ENCODE measurements around the gene FRMPD2. TPM values are rescaled to one million over a fixed set of nuclear protein-coding genes. Genes with fewer than 3 reads are reported as not detected.

FRMPD2 gene, protein sequence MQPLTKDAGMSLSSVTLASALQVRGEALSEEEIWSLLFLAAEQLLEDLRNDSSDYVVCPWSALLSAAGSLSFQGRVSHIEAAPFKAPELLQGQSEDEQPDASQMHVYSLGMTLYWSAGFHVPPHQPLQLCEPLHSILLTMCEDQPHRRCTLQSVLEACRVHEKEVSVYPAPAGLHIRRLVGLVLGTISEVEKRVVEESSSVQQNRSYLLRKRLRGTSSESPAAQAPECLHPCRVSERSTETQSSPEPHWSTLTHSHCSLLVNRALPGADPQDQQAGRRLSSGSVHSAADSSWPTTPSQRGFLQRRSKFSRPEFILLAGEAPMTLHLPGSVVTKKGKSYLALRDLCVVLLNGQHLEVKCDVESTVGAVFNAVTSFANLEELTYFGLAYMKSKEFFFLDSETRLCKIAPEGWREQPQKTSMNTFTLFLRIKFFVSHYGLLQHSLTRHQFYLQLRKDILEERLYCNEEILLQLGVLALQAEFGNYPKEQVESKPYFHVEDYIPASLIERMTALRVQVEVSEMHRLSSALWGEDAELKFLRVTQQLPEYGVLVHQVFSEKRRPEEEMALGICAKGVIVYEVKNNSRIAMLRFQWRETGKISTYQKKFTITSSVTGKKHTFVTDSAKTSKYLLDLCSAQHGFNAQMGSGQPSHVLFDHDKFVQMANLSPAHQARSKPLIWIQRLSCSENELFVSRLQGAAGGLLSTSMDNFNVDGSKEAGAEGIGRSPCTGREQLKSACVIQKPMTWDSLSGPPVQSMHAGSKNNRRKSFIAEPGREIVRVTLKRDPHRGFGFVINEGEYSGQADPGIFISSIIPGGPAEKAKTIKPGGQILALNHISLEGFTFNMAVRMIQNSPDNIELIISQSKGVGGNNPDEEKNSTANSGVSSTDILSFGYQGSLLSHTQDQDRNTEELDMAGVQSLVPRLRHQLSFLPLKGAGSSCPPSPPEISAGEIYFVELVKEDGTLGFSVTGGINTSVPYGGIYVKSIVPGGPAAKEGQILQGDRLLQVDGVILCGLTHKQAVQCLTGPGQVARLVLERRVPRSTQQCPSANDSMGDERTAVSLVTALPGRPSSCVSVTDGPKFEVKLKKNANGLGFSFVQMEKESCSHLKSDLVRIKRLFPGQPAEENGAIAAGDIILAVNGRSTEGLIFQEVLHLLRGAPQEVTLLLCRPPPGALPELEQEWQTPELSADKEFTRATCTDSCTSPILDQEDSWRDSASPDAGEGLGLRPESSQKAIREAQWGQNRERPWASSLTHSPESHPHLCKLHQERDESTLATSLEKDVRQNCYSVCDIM (N-terminal part only)
- polyA plus RNA-seq (ENCODE audit: insufficient read length) = 0.63 TPM
- long read RNA-seq, donor 1 = 0 reads
- long read RNA-seq, donor 2 = 0 reads
- long read RNA-seq, donor 3 = 0 reads
- long read RNA-seq, donor 4 = 0 reads
- long read RNA-seq, donor 5 = 0 reads
- long read RNA-seq, donor 6 = 0 reads
- long read RNA-seq, donor 7 = 0 reads
- long read RNA-seq, donor 8 = 0 reads

DNA sequence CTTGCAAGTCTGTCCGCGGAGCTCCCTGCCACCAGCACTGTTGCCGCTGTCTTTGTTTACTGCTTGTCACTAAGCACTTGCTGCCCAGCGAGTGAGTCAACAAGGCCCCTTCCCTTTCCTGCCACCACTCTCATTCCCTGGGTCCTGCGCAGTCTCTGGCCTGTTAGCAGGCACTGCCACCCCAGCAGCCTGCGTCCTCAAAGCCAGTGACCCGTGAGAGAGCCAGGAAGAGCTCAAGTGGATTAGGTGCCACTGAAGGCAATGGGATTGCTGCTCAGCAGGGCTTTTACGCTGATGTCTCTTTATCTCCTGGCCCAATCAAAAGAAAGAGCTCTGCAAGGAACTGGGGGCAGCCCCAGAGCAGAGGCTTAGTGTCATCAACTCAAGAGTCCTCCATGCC is at the start of gene FRMPD2:
TSS of gene FRMPD2 (minus strand) at position 61 of the 400 bp plus-strand sequence. CDS start 129 bp downstream, outside the sequence.
- no peak for DNase-seq

- DNase-seq = no peak
Measured at GRCh38 chr10:48322017-48322416, 47.5 kb upstream of the FRMPD2 start.

GRCh38 chr10:48317321-48317990 is 43.0 kb upstream of the FRMPD2 start:
- no peak for DNase-seq

DNA sequence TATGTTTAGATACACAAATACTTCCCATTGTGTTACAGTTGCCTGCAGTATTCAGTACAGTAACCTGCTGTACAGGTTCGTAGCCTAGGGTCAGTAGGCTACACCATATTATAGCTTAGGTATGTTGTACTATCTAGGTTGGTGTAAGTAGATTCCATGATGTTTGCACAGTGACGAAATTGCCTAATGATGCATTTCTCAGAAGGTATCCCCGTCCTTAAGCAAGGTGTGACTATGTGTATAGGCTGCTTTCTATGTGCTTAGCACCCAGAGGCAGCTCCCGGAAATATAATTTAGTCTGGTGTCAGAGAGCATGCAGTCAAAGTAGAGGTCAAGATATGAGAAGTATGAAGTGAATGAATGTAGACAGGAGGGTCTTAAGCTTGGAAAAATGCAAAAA is 41.7 kb upstream of the FRMPD2 start:
- no peak for DNase-seq

DNA sequence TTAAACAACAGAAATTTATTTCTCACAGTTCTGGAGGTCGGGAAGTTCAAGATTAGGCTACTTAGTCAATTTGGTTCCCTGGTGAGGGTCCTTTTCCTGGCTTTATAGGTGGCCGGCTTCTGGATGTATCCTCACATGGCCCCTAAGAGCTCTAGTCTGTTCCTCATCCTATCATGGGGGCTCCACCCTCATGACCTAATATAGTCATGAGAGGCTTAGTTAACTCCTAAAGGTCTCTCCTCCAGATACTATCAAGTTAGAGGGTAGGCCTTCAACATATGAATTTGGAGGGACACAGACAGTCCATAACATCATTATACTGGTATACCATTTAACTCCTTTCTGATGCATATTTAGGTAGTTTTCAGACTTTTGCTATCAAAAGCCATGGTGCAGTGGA is 39.6 kb upstream of the FRMPD2 start:
- DNase-seq = no peak

GRCh38 chr10:48309711-48310226 is 35.3 kb upstream of the FRMPD2 start:
- DNase-seq = no peak

DNA sequence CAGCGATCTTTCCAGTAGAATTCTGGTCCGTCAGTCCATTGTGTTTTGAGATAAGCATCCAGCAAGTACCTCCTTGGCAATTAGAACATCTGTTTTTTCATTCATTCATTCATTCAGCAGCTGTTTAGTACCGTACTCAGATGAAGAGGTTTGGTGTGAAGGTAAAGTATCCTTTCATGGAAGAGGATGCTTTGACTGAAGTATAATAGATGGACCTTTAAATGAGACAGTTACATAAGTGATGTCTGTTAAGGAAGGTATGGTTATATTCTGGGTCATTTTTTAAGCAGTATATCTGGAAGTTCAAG is 33.2 kb upstream of the FRMPD2 start:
- no peak for DNase-seq

- DNase-seq = peak; percentile 37
Measured at GRCh38 chr10:48306870-48307710, 32.6 kb upstream of the FRMPD2 start.

- peak; percentile 85 for DNase-seq
Measured at GRCh38 chr10:48306265-48306869, 31.9 kb upstream of the FRMPD2 start, which contains the start of gene MAPK8. MAPK8 (plus strand) TSS chr10:48306677; CDS start chr10:48401661, 94,984 bp downstream.

- DNase-seq = no peak
Measured at GRCh38 chr10:48305905-48306264, 31.4 kb upstream of the FRMPD2 start.

DNA sequence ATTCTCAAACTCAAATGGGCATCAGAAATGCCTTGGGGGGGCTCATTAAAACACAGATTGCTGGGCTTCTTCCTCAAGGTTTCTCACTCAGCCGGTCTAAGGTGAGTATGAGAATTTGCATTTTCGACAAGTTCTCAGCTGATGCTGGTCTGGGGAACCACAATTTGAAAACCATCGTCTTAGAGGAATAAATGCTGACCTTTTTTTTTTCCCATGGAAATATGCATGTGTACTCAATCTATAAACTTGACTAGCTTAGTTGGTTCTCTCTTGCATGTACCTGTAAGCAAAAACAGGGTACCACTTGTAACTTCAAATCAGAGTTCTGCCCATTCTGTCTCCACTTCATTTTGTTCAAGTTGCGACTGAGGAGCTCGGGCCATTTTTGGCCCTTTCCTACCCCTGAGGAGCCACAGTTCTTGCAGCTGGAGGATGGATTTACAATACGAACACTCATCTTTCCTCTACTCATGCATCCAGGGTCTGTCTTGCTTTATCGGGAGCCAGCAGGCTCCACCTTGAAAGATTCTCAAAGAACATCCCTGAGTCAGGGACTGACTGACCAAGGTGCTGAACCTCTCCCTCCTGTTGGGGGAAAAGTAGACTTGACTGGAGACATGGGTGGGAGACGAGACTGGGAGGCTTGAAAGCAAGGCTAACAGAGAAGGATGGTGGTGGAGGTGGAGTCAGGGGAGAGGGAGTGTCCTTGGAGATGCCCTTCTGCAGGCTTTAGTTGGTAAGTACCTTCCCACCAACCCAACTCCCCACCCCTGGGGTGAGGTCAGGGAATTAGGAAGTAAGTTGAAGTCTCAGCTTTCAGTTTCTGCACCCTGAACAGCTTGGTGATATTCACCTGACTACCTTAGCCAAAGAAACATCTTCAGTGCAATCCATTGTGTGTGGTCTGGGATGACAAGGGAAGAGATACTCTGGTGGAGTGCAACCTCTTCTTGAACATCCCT is 28.3 kb upstream of the FRMPD2 start:
- DNase-seq = no peak

DNA sequence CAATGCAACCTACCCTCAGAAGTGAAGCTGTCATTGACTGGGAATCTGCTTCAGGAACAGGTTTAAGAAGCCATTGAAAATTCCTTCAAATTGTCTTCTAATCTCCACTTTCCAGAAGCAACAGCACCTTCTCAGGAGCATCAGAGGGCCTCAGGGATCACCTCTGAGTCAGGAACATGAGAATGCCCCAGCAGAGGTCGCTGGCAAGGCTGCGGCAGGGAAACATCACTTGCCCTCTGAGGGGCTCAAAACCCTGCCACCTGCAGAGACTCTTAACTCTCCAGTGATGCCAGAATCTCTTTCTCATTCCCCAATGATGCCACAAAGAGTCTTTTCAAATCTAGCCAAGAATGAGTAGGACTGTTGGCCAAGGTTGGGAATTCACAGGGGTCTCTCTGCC is 26.1 kb upstream of the FRMPD2 start:
- no peak for DNase-seq

- DNase-seq = no peak
Measured at GRCh38 chr10:48299692-48300091, 25.2 kb upstream of the FRMPD2 start.

DNA sequence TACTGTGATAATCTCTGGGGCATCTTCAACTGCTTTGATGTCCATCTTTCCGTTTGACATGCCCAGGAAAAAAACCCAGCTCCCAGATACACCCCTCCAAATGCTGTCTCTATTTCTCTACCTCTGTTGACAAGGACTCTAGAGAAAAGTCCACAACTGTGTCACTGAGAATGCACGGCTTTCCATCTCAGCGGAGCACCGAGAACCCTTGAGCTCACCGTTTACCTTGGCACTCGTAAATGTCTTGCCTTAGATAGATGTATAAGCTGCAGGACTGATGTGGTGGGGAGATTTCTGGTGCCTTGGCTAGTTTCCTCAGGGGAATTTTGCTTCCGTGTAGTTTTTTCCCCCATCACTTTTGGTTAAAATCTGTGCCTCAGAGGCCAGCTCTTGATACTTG is 24.6 kb upstream of the FRMPD2 start:
- no peak for DNase-seq

DNA sequence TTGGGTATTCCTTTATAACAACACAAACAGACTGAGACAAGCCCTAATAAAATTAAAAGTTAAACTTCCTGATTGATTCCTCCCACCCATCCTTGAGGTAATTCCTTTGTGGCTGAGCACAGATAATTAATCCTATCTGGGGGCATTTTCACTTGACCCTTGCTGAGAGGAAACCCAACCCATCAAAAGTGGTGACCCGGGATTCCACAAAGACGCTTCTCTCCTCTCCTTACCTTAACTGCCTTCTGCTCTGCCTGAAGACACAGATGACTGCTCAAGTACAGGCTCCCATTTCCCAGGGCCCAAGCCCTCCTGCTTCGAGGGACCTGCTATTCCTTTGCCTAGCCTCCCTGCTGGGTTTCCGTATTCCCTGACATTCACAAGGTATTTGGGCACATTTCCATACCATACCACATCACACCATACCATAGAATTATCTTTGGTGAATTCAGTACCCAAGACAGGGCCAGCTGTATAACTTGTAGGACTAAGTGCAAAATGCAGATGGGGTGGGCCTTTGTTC is 22.1 kb upstream of the FRMPD2 start:
- DNase-seq = peak; percentile 26

DNA sequence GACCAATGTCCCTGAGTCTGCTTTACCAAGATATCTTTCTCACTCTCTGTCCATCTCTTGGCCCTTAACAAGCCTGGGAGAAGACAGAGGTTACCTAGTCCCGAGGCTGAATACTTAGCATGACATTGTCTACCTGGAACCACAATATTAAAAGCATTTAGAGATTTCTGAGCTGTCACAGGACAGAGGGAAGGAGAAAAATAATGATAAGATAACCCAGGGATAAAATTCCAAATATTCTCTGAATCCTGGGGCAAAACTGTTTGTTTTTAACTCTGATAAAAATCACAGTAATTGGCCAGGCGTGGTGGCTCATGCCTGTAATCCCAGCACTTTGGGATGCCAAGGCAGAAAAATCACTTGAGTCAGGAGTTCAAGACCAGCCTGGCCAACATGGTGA is 19.9 kb upstream of the FRMPD2 start:
- no peak for DNase-seq

DNA sequence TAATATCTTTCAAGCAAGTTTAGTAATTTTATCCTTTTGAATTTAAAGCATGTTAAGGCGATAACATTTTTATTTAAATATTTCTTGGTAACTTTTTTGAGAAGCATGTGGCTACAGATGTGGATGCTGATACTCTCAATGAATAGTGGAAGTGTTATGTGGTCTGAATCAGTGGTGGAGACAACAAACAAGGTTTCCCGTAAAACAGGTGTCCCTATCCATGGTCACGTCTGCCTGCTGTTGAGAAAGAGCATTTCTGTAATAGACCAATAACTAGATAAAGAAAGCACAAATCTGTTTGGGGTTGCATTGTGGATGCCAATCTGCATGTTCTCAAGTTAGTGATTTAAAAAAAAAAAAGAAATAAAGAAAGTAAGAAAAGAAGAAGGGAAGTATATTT is 18.1 kb upstream of the FRMPD2 start:
- no peak for DNase-seq

DNA sequence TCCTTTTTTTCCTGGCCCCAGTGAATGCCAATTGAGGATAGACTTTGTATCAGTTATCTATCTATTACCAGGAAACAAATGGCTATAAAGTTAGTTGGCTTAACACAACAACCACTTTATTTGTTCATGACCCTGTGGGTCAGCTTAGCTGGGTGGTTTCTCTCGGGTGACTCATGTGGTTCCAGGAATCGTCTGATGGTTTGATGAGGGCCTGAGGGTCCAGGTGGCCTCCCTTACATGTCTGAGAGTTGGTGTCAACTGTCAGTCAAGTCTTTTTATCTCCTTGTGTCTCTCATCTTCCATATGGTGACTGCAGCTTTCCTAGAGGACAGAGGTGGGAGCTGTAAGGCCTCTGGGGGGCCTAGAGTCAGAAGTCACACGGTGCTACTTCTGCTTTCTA is 16.7 kb upstream of the FRMPD2 start:
- DNase-seq = no peak

Data from left kidney (tissue), 8 donors.